ENCODE results near the gene ETV3.
"Not testable (repeated sequence)": the region's sequence is repeated elsewhere in the genome, so short reads cannot be mapped to it uniquely, and the experiment has no call there.

ETV3 gene

DNA sequence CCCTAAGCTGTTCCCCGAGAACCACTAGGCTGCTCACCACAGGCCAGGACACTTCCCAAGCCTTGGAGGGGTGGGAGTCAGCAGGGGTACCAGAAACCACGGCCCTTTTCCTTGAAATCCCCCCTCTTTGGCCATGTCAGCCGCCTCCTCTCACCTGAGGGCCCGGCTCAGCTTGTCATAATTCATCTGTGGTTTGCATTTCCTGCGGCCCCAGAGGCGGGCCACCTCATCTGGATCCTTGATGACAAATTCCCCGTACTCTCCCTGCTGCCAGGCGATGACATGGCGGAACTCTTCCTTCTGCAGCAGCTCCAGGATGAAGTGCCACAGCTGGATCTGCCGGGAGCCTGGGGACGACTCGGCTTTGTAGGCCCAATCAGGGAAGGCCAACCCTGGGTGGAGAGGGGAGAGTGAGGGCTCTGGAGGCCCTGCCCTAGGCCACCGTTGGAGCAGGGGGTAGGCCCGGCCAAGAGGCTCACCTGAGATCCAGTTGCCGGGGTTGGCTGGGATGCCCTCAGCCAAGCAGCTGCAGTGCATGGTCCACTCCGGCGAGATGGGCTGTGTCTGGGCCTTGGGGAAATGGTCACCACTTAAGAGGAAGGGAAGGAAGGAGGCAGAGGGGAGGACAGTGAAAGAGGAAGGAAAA, 39.1 kb downstream of the ETV3 start:
- DNase-seq (ENCODE audit: low read depth, low spot score); H3K27ac ChIP-seq: not testable (repeated sequence)

DNA sequence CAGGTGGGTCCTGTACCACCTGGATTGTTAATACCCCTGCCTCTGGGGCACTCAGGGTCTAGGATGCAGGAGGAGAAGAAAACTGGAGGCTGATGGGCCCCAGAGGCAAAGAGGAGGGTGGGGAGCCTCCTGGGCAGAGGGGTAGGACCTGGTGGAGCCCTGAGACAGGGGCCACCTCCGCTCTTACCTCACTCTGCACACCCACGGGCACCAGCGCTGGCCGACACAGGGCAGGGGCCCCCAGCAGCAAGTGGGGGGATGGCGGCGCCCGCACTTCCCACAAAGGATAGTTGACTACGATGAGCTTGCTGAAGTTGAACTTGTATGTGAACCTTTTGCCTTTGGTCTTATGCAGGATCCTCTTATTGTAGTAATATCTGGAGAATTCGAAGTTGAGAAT, 39.7 kb downstream of the ETV3 start:
- DNase-seq (ENCODE audit: low read depth, low spot score) = no peak
- H3K27ac ChIP-seq = no peak overlapping the region

DNA sequence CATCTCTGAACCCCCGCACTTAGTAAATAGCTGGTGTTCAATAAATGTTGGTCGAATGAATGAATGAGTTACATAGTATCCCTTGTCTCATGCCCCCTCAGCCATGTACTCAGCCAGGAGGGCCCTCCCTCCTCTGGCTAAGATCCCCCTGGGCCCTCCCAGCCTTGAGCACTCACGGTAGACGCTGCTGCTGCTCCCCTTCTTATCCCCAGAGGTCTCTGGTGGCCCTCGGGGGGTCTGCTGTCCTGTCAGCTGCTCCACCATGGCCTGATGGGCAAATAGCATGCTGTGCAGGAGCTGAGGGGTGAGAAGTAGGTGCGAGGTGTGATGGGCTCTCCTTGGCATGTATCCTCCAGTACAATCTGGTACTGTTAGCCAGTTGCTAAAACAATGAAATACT, 40.5 kb downstream of the ETV3 start:
- no peak for DNase-seq (ENCODE audit: low read depth, low spot score)
- H3K27ac ChIP-seq = no peak overlapping the region

DNA sequence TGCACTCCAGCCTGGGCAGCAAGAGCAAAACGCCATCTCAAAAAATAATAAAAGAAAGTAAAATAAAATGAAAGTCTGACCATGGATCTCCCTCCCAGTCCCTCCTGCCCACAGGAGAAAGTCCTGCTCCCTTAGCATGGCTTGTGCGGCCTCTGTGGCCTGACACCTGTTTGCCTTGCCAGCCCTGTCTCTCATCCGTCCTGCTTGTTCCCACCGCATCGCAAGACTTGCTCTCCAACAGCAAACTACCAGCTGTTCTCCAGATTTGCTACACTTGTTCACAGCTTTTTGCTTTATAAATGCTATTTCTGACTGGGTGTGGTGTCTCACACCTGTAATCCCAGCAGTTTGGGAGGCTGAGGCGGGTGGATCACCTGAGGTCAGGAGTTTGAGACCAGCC, 41.3 kb downstream of the ETV3 start:
- no peak for DNase-seq (ENCODE audit: low read depth, low spot score)
- H3K27ac ChIP-seq = no peak overlapping the region

DNA sequence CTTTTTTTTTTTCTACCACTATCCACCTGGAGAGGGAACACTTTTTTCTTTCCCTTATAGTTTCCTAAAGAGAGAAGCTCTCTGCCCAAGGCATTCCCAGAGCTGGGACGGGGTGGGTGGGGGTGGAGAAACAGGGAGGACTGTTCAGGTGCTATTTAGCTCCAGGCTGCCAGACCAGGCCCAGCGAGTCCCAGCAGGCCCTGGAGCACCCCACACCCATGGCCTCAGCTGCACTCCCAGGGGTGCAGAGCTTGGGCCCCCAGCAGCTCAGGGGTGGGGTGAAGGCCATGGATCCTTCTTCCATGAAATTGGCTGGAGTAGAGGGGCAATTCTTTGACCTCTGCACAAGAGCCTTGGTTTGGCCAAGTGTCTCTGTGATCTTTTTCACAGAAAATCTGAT, 42.6 kb downstream of the ETV3 start:
- H3K27ac ChIP-seq = no peak overlapping the region
- no peak for DNase-seq (ENCODE audit: low read depth, low spot score)

DNA sequence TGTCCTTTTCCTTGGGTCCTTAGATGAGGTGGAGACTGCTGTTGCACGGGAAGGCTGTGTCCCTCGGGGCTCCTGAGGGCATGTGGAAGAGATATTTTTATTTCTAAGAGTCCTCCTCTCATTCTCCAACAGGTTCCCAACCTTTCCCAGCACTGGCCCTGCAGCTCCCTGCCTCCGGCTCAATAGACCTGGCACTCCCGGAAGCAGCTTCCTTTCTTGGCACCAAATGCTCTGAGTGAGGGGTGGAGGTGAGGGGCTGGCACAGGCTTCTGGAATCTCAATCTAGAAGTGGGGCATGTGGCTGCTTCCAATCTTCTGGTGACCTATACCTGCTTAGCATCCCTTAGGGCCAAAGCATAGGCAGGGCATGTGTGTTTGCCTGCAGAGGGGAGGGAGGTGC, 43.1 kb downstream of the ETV3 start:
- no peak for DNase-seq (ENCODE audit: low read depth, low spot score)
- H3K27ac ChIP-seq = no peak overlapping the region

DNA sequence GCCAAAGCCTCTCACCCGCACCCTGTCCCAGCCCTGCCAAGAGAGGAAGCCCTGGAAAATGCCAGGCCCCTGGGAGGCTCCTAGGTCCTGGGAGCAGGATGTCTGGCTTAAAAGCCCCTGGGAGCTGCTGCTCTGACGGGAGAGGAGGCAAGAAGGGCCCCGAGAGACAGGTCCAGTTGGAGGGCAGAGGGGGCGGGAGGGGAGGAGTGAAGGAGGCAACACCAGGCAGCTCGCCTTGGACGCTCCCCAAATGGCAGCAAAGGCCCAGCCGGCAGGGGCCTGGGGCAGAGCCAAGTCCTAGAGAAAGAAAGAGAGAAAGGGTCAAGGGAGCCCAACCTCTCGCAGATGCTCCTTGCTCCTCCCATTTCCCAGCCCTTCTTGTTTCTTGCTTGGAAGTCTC, 45.4 kb downstream of the ETV3 start:
- no peak for DNase-seq (ENCODE audit: low read depth, low spot score)
- no peak overlapping the region for H3K27ac ChIP-seq

DNA sequence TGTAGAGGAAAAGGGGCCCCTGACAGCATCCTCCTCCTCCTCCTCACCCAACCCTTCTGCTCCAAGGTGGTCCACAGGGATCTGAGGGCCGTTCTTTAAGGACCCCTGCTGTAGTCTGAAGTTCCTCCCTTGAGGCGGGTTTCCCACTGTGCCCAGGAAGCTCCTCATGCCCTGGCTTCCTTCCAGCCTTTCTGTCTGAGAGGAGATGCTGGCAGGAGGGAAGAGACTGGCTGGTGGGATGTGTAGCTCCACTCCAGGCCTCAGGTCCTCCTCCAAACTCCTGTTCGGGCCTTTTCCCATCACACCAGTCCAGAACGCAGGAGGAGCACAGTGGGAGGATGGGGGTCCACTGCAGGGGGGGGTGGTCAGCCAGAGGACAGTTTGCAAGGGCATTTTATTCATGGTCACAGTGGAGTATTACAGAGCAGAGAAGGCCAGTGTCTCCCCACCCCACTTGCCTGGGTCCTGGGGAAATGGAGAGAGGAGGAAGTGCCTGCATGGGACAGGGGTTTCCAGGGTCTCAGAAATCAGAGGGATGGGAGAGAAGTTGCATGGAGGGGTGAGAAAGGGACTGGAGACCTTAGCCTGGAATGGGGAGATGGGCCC, 46.4 kb downstream of the ETV3 start:
- no peak overlapping the region for H3K27ac ChIP-seq
- DNase-seq (ENCODE audit: low read depth, low spot score) = no peak

DNA sequence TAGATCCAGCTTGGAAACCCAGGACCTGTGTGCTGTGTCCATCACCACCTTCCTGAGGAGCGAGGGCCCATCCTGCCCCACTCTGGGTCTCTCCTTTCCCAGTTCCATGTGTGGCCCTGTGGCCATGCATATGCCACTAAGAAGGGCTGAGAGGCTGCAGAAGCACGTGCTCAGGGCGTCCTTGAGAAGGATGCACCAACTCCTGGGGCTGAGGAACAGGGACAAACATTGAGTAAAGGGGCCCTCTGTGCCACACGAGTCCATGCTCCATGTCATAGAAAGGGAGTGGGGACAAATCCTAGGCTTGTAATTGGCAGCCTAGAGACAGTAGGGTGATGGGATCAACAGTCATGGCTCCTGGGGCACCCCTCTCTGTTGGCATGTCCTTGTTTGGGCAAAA, 47.0 kb downstream of the ETV3 start:
- no peak overlapping the region for H3K27ac ChIP-seq

DNA sequence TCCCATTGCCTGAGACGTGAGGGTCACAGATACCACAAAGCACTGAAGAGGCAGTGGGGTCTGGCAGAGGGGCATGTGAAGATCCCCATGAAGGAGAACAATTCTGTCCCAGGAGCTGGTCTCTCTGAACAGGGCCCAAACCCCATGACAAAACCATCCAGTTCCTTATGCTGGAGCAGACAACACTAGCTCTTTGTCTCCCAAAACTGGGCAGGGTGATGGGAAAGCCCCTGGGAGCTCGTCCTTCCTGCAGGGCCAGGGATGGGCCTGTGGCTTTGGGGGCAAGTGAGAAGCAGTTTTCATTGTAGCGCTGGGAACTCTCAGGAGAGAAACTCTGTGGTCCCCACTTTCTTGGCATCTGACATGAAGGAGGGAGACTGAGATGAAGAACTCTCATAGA, 47.4 kb downstream of the ETV3 start:
- no peak overlapping the region for H3K27ac ChIP-seq
- DNase-seq (ENCODE audit: low read depth, low spot score) = no peak

More for the DNA sequence above, 47.0 kb downstream of the ETV3 start:
- no peak for DNase-seq (ENCODE audit: low read depth, low spot score)

DNA sequence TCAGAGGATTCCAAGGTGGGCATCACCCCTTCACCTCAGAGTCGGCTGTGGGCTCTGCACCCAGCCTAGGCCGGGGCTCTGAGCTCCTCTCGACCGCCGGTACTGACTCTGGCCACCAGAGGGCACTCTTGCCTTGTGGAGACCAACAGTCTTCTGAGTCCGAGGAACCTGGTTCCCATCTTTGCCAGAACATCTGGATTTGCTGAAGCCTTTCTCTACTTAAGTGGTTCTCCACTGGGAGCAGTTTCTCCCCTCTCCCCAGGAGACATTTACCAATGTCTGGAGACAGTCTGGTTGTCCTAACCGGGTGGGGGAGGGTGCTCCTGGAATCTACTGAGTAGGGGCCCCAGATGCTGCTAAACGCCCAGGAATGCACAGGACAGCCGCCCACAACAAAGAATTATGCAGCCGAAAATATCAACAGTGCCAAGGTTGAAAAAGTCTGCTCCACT, 48.0 kb downstream of the ETV3 start:
- no peak for DNase-seq (ENCODE audit: low read depth, low spot score)
- H3K27ac ChIP-seq = no peak overlapping the region

DNA sequence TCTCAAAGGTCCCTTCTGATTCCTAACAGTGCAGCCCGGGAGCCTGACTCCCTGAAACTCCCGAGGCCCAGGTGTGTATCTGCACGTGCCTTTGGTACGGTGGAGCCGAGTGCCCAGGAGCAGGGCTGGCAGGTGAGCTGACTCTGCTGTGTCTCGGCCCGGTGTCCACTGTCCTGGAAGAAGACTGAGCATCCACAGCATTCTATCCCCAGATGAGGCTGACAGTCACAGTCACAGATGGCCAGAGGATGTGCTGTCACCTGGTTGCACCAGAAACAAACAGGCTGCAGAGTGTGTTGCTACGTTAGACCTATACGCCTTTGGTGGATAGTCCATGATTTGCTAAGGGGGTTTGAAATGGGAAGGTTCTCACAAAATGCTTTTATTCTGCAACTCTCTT, 48.4 kb downstream of the ETV3 start:
- DNase-seq (ENCODE audit: low read depth, low spot score) = no peak

DNA sequence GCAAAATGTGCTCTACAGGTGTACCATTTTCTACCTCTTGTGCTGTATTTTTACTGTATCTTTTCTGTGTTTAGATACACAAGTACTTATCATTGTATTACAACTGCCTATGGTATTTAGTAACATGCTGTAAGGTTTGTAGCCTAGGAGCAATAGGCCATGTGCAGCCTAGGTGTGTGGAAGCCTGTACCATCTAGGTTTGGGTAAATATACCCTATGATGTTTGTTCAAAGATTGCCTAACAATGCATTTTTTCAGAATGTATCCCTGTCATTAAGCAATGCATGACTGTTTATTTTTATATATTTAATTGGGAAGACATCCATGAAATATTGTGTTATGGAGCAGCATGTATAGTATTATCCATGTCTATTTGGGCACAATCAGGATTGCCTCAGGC, 49.6 kb downstream of the ETV3 start:
- H3K27ac ChIP-seq = no peak overlapping the region
- DNase-seq (ENCODE audit: low read depth, low spot score) = no peak

More for the DNA sequence above, 48.4 kb downstream of the ETV3 start:
- H3K27ac ChIP-seq = no peak overlapping the region

DNA sequence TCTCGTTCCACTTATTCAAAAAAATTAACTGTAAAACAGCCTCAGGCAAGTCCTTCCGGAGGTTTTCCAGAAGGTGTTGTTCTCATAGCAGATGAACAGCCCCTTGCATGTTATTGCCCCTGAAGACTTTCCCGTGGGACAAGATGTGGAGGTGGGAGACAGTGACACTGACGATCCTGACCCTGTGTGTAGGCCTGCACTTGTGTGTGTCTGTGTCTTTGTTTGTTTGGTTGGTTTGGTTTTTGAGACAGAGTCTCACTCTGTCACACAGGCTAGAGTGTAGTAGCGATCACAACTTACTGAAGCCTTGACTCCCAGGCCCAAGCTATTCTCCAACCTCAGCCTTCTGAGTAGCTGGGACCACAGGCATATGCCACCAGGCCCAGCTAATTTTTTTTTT, 51.2 kb downstream of the ETV3 start:
- no peak overlapping the region for H3K27ac ChIP-seq
- DNase-seq (ENCODE audit: low read depth, low spot score) = no peak

DNA sequence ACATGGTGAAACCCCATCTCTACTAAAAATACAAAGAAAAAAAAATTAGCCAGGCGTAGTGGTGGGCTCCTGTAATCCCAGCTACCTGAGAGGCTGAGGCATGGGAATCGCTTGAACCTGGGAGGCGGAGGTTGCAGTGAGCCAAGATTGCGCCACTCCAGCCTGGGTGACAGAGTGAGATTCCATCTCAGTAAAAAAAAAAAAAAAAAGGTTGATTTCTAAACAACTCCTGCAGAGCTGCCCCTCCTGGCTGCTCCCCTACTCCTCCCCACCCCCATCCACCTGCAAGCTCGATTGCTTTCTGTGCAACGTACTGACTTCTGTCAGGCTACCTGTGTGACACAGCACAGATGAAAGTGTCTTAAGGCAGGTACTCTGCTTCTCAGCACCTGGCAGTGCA, 51.9 kb downstream of the ETV3 start:
- no peak for DNase-seq (ENCODE audit: low read depth, low spot score)
- no peak overlapping the region for H3K27ac ChIP-seq

DNA sequence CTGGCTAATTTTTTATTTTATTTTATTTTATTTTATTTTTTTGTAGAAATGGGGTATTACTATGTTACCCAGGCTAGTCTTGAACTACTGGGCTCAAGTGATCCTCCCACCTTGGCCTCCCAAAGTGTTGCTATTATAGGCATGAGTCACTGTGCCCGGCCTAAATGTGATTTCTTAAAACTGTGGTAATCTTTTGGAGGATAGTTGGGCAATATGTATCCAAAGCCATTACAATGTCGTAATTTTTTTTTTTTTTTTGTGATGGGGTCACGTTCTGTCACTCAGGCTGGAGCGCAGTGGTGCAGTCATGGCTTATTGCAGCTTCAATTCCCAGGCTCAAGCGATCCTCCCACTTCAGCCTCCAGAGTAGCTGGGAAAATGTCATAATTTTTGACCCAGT, 52.8 kb downstream of the ETV3 start:
- no peak for DNase-seq (ENCODE audit: low read depth, low spot score)
- no peak overlapping the region for H3K27ac ChIP-seq

DNA sequence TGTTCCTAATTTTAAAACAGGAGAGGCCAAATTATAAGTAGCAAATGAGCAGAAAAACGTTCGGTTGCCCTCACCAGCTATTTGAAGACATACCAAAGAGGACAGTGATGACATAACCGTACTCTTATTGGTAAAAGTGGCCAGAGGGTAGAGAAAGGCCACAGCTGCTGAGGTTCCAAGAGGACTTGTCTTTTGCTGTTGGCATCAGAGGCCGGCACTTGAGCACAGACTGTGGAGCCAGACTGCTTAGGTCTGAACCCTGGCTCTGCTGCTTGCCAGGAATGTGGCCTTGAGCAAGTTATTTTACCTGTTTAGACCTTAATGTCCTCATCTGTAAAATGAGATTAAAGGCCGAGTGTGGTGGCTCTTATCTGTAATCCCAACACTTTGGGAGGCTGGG, 53.5 kb downstream of the ETV3 start:
- no peak overlapping the region for H3K27ac ChIP-seq
- DNase-seq (ENCODE audit: low read depth, low spot score) = no peak

DNA sequence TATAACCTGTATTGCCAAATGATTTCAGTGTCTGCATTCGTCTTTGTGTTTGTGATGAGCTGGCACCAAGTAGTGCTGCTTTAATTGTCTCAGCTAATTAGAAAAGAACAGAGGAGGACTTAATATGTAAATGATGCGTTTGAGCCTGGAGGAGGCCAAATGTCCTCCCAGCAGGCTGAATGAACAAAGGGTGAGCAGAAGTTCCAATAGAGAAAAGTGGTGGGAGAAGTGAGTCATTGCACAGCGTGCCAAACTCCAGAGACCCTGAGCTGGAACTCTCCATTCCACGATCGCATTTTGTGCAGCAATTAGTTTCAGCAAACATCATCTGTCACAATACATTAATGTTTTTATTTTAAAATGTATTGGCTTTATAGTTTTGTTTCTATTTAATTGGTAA, 56.5 kb downstream of the ETV3 start:
- H3K27ac ChIP-seq = no peak overlapping the region
- DNase-seq (ENCODE audit: low read depth, low spot score) = no peak

DNA sequence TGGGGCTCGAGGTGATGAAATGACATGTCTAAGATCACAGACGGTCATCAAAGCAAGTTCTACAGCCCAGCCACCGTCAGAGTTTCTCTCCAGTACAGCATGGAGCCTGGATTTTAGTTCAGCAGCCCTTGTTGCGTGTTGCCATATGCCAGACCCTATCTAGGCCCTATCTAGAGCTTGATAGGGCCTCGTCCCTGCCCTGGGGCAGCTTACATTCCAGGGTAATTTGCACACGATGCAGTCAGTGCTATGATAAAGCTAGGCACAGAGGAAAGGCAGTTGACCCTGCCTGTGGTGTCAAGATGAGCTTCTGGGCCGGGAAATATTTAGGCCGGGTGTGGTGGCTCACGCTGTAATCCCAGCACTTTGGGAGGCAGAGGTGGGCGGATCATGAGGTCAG, 57.5 kb downstream of the ETV3 start:
- no peak overlapping the region for H3K27ac ChIP-seq
- DNase-seq (ENCODE audit: low read depth, low spot score) = no peak

DNA sequence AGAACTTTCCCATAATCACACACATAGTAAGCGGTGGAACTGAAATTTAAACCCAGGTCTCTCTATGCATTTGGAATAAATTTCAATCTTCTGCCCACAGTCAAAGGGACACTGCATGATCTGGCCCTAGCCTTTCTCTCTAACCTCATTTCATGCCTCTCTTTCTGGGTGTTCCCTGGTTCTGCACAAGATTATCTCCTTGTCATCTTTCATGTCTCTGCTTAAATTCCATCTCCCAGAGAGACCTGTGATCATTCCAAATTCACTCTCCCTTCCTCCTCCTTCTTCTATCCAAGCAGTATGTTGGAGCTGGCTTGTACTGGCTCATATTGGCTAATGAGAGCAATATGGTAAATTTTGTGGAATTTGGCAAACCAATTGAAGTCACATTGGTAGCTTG, 60.8 kb downstream of the ETV3 start:
- no peak for DNase-seq (ENCODE audit: low read depth, low spot score)
- H3K27ac ChIP-seq = no peak overlapping the region

DNA sequence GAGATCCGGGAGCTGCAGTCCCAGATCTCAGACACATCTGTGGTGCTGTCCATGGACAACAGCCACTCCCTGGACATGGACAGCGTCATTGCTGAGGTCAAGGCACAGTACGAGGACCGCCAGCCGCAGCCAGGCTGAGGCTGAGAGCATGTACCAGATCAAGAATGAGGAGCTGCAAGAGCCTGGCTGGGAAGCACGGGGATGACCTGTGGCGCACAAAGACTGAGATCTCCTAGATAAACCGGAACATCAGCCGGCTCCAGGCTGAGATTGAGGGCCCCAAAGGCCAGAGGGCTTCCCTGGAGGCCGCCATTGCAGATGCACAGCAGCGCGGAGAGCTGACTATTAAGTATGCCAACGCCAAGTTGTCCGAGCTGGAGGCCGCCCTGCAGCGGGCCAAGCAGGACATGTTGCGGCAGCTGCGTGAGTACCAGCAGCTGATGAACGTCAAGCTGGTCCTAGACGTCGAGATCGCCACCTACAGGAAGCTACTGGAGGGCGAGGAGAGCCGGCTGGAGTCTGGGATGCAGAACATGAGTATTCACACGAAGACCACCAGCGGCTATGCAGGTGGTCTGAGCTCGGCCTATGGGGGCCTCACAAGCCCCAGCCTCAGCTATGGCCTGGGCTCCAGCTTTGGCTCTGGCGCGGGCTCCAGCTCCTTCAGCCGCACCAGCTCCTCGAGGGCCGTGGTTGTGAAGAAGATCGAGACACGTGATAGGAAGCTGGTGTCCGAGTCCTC, 64.1 kb downstream of the ETV3 start:
- no peak overlapping the region for H3K27ac ChIP-seq
- peak; percentile 24 for DNase-seq (ENCODE audit: low read depth, low spot score)
